IMR-90 (cell line): ENCODE results near the gene PAQR4. TPM values are rescaled to one million over a fixed set of nuclear protein-coding genes. Genes with fewer than 3 reads are reported as not detected.

ENCODE experiments used
- ATAC-seq: fragments of 200-7000 bp; cut with Tn5 transposase; 2 replicates; pipeline ENCODE4 v1.9.1; 2020; ENCODE audit warnings: low read depth, mild to moderate bottlenecking, moderate library complexity
- BruUV-seq: library from RNA; stranded (reverse); fragments of 400-500 nt; replicated peaks from 2 replicates; lab custom pipeline; 2021; lab: Mats Ljungman, UMichigan
- CTCF ChIA-PET: fragments of 300-600 bp; formaldehyde crosslinking; extraction: SDS; loops from one replicate; lab custom pipeline; 2021; ENCODE audit warnings: antibody characterized with exemption; lab: Yijun Ruan, JAX
- POLR2A ChIA-PET: fragments of 300-600 bp; sonication (Branson Sonifier 250); formaldehyde crosslinking; loops from one replicate; lab custom pipeline; 2022; ENCODE audit warnings: antibody characterized with exemption; ENCODE audit not compliant: unreplicated experiment; lab: Charles Lee
- DNase-seq: peaks from one replicate; pipeline ENCODE4 v3.0.0; 2013
- H2AFZ ChIP-seq: replicated peaks from 2 replicates; pipeline ENCODE3; 2013; ENCODE audit warnings: low read length, mild to moderate bottlenecking; ENCODE audit not compliant: poor library complexity
- H2AK5ac ChIP-seq: 2 replicates; pipeline ENCODE4 v1.6.1; 2013; ENCODE audit warnings: low read depth, low read length, inconsistent platforms
- H2AK9ac ChIP-seq: replicated peaks from 2 replicates; pipeline ENCODE3; 2013; ENCODE audit warnings: mild to moderate bottlenecking, low read depth, low read length, moderate library complexity; ENCODE audit not compliant: poor library complexity
- H2BK120ac ChIP-seq: 2 replicates; pipeline ENCODE4 v1.6.1; 2013; ENCODE audit warnings: low read depth, low read length, inconsistent platforms
- H2BK15ac ChIP-seq: 3 replicates; pipeline ENCODE4 v1.6.1; 2013; ENCODE audit warnings: low read depth, low read length, inconsistent platforms
- H2BK20ac ChIP-seq: 2 replicates; pipeline ENCODE4 v1.6.1; 2013; ENCODE audit warnings: low read depth, mild to moderate bottlenecking, inconsistent platforms, low read length, moderate library complexity
- H2BK5ac ChIP-seq: 2 replicates; pipeline ENCODE4 v1.6.1; 2013; ENCODE audit warnings: mild to moderate bottlenecking, low read depth, low read length, inconsistent platforms; ENCODE audit not compliant: poor library complexity, severe bottlenecking
- H3K14ac ChIP-seq: replicated peaks from 2 replicates; pipeline ENCODE4 v1.6.1; 2013; ENCODE audit warnings: low read depth, low read length, inconsistent platforms
- H3K18ac ChIP-seq: 2 replicates; pipeline ENCODE4 v1.6.1; 2013; ENCODE audit warnings: low read depth, low read length, control low read depth
- H3K23ac ChIP-seq: 2 replicates; pipeline ENCODE4 v1.6.1; 2013; ENCODE audit warnings: low read depth, low read length, inconsistent platforms
- H3K27ac ChIP-seq: 2 replicates; pipeline ENCODE4 v1.5.1; 2013; ENCODE audit warnings: mild to moderate bottlenecking, control low read depth, low read length; ENCODE audit not compliant: insufficient read depth
- H3K27me3 ChIP-seq: 2 replicates; pipeline ENCODE4 v1.6.1; 2013; ENCODE audit warnings: low read length; ENCODE audit not compliant: control insufficient read depth, insufficient read depth
- H3K36me3 ChIP-seq: 2 replicates; pipeline ENCODE4 v1.6.1; 2013; ENCODE audit warnings: low read length, mixed read lengths; ENCODE audit not compliant: control insufficient read depth, insufficient read depth
- H3K4ac ChIP-seq: 2 replicates; pipeline ENCODE4 v1.6.1; 2013; ENCODE audit warnings: low read depth, low read length, inconsistent platforms
- H3K4me1 ChIP-seq: 2 replicates; pipeline ENCODE4 v1.6.1; 2013; ENCODE audit warnings: low read length, mixed read lengths; ENCODE audit not compliant: control insufficient read depth, insufficient read depth
- H3K4me2 ChIP-seq: 2 replicates; pipeline ENCODE4 v1.6.1; 2013; ENCODE audit warnings: low read depth, mild to moderate bottlenecking, control low read depth, low read length, moderate library complexity
- H3K4me3 ChIP-seq: 2 replicates; pipeline ENCODE4 v1.5.1; 2013; ENCODE audit warnings: low read depth, mild to moderate bottlenecking, control low read depth, low read length, moderate library complexity; ENCODE audit not compliant: insufficient read depth
- H3K56ac ChIP-seq: 2 replicates; pipeline ENCODE4 v1.6.1; 2013; ENCODE audit warnings: low read length, inconsistent platforms; ENCODE audit not compliant: insufficient read depth; ENCODE audit errors: extremely low read depth
- H3K79me1 ChIP-seq, 2 experiments: 2 replicates each; pipeline ENCODE4 v1.6.1; 2013; ENCODE audit warnings: low read length in 2 of 2, inconsistent platforms in 1 of 2, low read depth in 1 of 2
- H3K9ac ChIP-seq: 2 replicates; pipeline ENCODE4 v1.6.1; 2013; ENCODE audit warnings: low read depth, low read length, control low read depth
- H3K9me1 ChIP-seq: 2 replicates; pipeline ENCODE4 v1.6.1; 2013; ENCODE audit warnings: low read length, inconsistent platforms; ENCODE audit not compliant: insufficient read depth
- H3K9me3 ChIP-seq: 2 replicates; pipeline ENCODE4 v1.6.1; 2013; ENCODE audit warnings: low read length; ENCODE audit not compliant: control insufficient read depth, insufficient read depth
- H4K20me1 ChIP-seq: 2 replicates; pipeline ENCODE4 v1.6.1; 2013; ENCODE audit warnings: low read length, inconsistent platforms; ENCODE audit not compliant: insufficient read depth
- H4K5ac ChIP-seq: 2 replicates; pipeline ENCODE4 v1.6.1; 2013; ENCODE audit warnings: mild to moderate bottlenecking, low read depth, low read length, control low read depth
- H4K8ac ChIP-seq, 2 experiments: 2 replicates each; pipeline ENCODE4 v1.6.1; 2013; ENCODE audit warnings: low read depth in 2 of 2, low read length in 2 of 2, control low read depth in 1 of 2, inconsistent platforms in 1 of 2
- H4K91ac ChIP-seq: 2 replicates; pipeline ENCODE4 v1.6.1; 2013; ENCODE audit warnings: low read depth, low read length, inconsistent platforms; ENCODE audit not compliant: insufficient read depth
- MXI1 ChIP-seq: IDR thresholded peaks from 2 replicates; pipeline ENCODE4 v1.6.1; 2012; ENCODE audit warnings: low read depth, mild to moderate bottlenecking, low read length, moderate library complexity, borderline replicate concordance
- WGBS, 2 experiments: methylation state at CpG; one replicate each; pipeline versions ENCODE4 v1.1.5 to v1.1.7; 2013; ENCODE audit warnings: missing lambda C conversion rate in 2 of 2; ENCODE audit not compliant: insufficient read length in 1 of 2; ENCODE audit errors: extremely low coverage in 2 of 2; 5-methylcytosine and 5-hydroxymethylcytosine counted together
- dilution Hi-C: fragments of 300-500 bp; cut with HindIII; formaldehyde crosslinking; loops from one replicate; pipeline ENCODE4 v1.14.3; 2018; ENCODE audit warnings: low sequenced_read_pairs; ENCODE audit not compliant: unreplicated experiment
- in situ Hi-C: fragments of 300-500 bp; cut with MboI; formaldehyde crosslinking; loops from 3 replicates; pipeline ENCODE4 v1.14.3; 2019; ENCODE audit warnings: low sequenced_read_pairs, inconsistent platforms, mixed read lengths
- intact Hi-C: fragments of 100-400 bp; cut with micrococcal nuclease; formaldehyde crosslinking; loops from 2 replicates; pipeline ENCODE4 v1.10.0; 2022
- polyA plus RNA-seq, 3 experiments: library from polyadenylated mRNA; depleted of rRNA; stranded (reverse); fragments of >200 nt; gene quantifications; 2 replicates each; pipeline ENCODE4 v1.2.3, GENCODE V29; 2012; ENCODE audit warnings: low replicate concordance in 1 of 3
- total RNA-seq: library from RNA; depleted of rRNA; stranded (reverse); fragments of >200 nt; gene quantifications from 2 replicates; pipeline ENCODE4 v1.2.3, GENCODE V29; 2012

Gene PAQR4
- total and polyA plus RNA-seq, 2 of the 4 experiments (the other 2 are of a cell fraction): 2.2 to 10.0 TPM

GRCh38 chr16:2933701-2934100 is 35.4 kb upstream of the PAQR4 start:
- Histone ChIP-seq H4K91ac (no peak overlapping the region), H2BK120ac (no peak overlapping the region), H3K18ac (no peak overlapping the region), H3K27ac (no peak overlapping the region), H3K4me1 (no peaks in the 10 kb centered on the region), H2BK20ac (no peak overlapping the region), H2BK15ac (no peak overlapping the region), H3K4me2 (no peak overlapping the region), H4K5ac (no peak overlapping the region), H3K4ac (no peak overlapping the region), H2AK9ac (no peak overlapping the region), H4K20me1 (no peaks in the 10 kb centered on the region; the same call in 1 of the 2 replicates), H2AFZ (no peak overlapping the region), H3K36me3 (peaks cover 63% of the 10 kb centered on the region), H3K14ac (no peak overlapping the region), H3K9me1 (no peaks in the 10 kb centered on the region), H3K23ac (no peak overlapping the region), H2BK5ac (no peak overlapping the region), H3K9ac (no peak overlapping the region), H4K8ac (no peak overlapping the region), H3K27me3 (no peaks in the 10 kb centered on the region), H2AK5ac (no peak overlapping the region), H3K56ac (no peak overlapping the region), H3K79me1 (peaks cover 0 to 10% of the 10 kb centered on the region in 2 experiments; a peak in 2 of 4 replicates), H3K4me3 (no peak overlapping the region), H3K9me3 (no peaks in the 10 kb centered on the region)
- in situ Hi-C loops (no loop called here), dilution Hi-C loops (no loop called here), intact Hi-C loops (no loop called here)
- POLR2A ChIA-PET: no interaction called here
- WGBS, 2 experiments: 95% methylated on average over 10 of the region's 22 CpGs; no CpG with 5 or more reads in 1 of the 2 experiments
- CTCF ChIA-PET: no interaction called here
- BruUV-seq: no TSS peak
- no peak for ATAC-seq
- TF ChIP-seq MXI1: no peak
- DNase-seq: no peak
